DMS 273 (cell line): Measurements from ENCODE around the gene CELF4.
A peak's percentile ranks its signal among the peaks of the same experiment; 100 is the strongest.

ENCODE experiments used
- DNase-seq: peaks from one replicate; lab custom pipeline; 2025; ENCODE audit not compliant: unreplicated experiment; lab: John Stamatoyannopoulos, UW

Gene CELF4

DNA sequence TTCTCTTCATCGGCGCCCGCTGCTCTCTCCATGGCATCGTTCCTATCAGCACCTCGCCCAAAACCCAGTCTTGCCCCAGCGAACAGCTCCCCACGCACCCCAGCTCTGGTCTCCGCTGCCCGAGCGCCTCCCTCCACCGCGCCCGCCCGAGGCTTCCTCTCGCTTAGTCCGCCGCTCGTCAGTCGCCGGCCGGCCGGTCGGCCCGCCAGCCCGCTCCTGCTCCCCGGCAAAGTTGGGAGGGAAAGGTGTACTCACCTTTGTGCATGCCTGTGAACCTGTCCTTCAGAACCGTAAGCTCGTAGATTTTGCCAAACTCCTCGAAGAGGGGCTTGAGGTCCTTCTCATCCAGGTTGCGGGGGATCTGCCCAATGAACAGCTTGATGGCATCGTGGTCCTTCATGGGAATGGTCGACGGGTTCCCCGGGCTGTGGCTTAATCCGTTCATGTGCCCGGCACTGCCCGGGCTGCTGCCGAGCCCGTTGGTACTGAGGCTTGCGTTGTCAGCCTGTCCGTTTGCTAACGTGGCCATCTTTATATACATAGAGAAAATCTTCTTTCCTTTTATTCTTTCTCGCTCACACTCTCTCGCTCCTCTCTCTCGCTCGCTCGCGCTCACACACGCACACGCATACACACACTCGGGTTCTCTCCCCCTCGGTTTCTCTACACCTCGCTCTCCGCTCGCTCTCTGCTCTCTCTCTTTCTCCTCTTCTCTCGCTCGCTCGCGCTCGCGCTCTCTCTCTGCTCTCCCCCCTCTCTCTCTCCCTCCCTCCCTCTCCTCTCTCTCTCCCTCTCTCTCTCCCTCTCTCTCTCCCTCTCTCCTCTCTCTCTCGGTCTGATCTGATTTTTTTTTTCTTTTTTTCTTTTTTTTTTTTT lies at the start of gene CELF4:
TSS of gene CELF4 (minus strand) at position 698 of the 876 bp plus-strand sequence.
- DNase-seq, result peak; percentile 75

DNA sequence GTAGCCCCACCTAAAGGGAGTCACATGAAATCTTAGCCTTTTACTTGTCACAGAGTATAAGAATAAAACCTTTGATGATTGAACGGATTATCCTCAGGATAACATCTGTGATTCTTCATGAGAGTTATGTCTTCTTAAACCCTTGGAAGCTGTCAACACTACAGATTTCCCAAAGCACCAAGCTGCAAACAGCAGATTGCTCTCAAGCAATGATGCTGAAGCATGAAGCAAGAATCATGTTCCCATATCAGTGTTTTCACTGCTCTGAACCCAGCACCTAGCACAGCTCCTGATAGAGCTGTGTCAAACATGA lies 47.6 kb upstream of the CELF4 start:
- no peak for DNase-seq

DNA sequence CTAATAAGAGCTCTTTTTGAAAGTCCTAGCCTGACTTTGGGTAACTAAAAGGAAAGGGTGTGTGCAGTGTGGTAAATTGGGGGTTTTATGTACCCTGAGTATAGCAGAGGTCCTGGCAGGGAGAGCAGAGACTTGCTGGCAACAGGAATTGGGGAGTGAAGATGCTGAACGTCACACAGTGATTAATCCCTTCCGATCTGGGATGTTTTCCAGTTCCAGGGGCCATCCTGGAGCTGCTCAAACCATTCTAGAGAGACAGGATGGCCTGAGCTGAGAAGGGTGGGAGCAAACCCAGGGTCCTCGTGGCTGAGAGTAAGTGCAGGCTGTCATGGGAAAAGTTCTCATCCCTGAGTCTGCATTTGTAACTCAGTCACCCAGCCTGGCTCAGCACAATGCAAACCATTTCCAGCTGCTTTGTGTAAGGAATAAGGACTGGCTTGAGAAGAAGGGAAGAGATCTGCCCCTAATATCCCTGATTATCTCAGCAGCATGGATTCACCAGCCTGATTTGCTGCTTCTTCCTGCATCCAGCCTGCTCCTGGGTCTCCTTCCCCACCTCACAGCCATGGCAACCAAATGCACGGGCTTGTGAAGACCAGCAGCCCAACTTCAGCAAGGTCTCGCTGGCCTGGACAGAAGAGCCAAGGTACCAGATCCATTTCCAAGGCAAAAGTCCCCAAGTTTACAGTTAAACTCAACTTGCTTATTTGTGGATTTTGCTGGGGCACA lies 47.1 kb upstream of the CELF4 start:
- no peak for DNase-seq

DNA sequence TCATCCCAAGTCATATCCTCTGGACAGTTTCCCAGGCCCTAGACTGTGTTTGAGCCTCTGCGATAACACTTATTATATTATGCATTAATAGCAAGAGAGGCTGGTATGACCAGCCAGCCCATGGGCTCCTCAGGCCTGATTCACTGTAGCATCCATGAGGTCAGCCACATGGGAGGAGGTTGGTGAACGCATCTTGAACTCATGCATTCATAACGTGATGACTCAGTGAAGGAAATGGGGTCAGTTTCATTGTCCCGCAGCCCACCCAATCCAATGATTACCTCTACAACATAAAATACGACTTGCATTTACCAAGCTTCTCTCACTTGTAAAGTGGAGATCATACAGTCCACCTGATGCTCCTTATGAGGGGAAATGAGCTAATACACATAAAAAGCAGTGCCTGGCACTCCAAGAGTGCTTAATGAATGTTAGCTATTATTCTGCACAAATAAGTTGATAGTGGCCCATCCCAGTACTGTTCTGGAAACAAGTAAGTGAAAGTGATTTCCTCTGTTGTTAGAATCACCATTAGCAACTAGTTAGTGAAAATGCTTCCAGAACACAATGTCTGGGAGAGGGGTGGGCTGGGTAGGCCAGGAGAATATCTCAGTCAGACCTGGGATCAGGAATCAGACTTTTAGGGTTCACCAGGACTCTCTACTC lies 46.1 kb upstream of the CELF4 start:
- DNase-seq, result no peak

DNA sequence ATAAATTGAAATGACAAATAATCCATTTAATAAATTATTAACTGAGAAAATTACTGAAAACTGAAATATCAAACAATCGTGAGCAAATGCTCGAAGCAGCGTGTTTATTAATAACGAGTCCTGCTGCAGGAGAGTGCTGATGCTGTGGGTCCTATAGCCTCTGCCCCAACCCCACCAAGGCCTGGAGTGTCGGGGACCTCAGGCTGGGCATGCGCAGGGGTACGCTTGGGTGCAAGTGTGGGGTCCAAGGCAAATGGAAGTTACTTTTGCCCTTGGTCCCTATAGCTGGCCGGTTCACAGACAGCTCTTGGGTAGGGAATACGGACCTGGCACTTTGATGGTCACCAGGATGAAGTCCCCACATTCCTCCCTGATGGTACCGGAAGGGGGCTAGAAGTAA lies 43.3 kb upstream of the CELF4 start:
- no peak for DNase-seq

DNA sequence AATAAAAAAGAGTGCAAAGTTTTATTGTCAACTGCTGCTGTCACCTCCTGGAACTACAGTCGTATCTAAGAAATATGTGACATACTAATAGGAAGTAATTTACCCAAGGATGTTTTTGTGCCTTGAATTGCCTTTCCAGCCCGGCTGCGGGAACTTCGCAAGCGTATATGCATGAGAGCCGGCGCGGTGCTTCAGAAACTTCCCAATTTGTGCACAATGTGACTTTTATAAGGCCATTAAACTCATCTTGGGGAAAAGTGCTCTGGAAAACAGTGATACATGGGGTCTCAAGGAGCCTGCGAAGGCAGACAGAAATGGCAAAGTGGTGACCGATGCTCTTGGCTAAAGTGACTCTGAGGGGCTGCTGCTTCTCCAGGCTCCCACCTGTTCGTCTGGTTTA lies 41.7 kb upstream of the CELF4 start:
- DNase-seq, result no peak

DNA sequence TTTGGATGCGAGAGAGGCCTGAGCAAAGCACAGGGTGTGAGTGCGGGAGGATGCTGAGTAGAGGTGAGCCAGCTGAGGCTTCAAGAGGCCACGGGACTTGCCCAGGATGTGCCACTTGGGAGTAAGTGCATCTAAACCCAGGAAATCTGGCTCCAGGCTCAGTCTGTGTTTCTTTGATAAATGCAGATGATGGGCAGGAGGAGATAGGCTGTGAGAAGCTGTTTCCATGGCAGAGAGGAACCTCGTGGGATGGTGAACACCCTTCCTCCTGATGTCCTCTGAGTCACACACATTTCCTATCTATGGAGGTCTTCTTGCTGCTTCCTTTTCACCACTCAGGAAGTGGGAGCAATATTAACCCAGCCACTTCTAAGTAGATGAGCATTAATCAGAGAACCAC lies 38.4 kb upstream of the CELF4 start:
- DNase-seq, result no peak

DNA sequence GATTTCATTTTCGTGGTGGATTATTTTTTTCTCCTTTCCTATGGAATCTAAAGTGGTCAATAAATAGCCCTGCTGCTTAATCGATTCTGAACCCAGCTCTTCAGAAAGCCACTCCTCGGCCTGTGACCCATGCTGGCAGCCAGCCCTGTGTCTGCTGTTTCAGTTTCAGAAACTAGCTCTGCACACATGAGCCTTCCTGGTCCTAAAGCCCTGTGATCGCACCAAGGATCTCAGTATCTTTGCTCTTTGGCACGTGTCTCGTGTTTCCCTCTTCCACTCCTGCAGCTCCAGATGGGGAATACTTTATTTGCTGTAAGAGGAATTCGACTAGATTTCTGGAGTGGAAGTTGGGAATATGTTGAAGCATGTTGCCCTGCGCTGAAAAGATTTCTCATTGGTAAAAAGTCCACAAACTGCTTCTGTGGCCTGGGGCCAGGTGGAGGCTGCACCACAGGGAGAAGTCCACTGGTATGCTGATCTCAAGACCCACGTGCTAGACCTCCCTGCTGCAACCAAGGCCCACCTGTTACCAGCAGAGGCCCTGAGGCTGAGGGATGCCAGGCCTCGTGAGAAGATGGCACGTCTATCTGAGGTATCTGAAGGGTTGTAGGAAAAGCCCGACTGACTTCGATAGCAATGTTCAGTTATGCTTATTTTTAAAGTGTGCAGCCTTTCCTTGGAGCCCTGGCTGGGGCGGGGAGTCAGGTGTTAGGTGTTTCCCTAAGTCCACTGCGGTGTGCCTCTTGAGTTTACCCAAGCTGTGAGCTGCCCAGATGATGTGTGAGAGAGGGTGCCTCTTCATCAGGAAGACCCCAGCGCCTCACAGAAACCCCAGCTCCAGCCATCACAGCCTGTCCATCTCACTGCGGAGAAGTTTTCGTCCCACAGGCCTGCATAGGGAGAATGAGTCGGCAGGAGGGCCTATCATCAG lies 33.6 kb upstream of the CELF4 start:
- peak; percentile 2 for DNase-seq

DNA sequence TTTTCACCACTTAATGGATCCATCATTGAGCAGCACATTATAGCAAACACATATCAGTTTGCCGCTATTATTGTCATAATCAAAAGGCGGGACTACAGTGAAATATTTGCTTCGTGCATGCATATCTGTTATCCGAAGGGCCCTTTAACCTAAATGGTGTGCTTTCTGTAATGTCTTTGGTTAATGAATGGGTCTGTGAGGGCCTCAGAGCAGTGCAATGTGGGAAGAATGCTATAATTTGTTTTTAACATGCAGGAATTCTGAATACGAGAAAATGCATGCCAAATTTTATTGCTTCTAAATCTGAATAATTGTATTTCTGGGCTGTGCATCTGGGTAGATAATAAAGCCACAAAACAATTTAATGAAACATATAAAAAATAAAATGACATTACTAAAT lies 32.8 kb upstream of the CELF4 start:
- no peak for DNase-seq

DNA sequence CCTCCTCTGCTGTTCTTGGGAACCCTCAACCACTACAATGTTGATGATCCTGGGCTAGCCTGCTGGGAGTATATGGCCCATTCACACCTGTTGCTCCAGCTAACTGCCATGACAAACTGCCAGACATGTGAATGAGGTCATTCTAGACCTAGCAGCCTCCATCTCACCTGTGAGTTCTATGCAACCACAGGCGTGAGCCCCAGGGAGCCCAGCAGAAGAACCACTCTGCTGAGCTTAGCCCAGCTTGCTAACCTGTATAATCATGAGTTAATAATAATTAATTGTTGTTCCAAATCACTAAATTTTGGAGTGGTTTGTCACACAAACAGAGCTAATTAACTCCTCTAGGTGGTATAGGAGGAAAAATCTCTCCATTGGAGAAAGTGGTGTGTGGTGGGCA lies 24.7 kb upstream of the CELF4 start:
- DNase-seq, result no peak

DNA sequence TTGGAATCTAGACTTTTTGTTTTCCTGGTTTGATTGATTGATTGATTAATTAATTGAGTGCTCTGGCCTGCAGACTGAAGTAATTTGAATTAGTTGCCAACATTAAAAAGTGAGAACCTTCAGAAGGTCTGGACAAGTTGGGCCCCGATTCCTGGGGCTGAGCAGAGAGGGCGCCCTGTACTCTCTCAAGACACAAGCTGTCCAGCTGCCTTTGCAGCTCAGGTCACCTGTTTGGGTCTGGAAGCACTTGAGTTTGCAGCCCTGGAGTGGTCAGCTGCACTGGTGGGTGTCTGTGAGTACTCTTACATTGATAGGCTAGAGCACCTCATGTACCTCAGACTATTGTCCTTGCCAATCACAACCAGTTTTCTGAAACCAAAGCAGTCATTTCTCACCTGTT lies 22.7 kb upstream of the CELF4 start:
- DNase-seq, result no peak

DNA sequence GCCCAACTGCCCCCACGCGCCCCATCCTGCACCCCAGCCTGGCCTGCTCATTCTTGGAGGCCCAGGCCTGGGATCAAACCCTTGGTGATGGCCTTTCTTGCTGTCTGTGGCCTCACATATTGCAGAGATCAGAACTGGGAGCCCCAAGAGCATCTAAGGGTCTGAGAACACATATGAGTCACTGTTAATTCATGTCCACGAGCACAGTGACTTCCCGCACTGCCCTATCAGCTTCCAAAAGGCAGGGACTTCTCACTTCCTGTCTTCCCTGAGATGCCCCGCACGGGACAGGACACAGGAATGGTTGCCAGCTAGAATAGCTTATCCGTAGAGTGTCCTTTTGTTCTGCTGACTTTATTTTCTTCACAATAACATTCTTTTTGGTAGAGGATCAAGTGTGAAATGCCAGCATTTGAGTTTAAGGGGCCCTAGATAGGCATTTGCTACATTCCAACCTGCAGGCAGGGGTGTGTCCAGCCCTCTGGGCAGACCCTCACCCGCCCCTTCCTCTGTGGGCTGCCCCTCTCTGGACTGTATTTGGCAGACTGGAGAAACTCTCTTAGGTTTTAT lies 21.1 kb upstream of the CELF4 start:
- DNase-seq, result no peak

DNA sequence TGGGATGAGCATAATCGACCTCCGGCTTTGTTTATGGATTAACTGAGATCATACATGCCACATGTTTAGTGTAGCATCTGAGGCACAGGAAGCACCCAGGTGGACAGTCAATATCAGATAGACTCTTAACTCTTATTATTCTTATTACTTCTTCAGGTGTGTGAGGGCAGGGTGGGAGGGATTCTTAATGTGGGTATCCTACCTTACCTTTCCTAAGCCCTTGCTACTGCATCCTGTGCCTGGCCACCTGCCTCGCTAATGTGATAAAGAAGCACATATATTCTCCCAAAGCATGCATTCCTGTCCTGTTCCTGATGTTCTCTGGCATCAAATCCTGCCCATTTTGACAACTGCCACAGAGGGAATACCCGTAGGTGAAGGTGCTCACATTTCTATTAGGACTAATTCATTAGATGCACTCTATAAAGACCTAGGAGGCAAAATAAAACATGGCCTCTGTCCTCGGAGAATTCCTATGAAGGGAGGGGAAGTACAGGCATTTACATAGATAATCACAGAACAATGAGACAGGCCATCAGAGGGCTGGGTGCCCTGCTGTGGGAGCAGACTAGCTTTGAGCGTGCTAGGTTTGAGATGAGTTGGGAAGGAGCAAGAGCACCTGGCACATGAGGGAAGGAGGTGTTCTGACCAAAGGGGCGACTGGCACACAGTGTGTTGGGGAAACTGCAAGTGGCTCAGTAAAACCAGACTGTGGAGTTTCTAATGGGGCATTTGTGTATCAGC lies 19.5 kb upstream of the CELF4 start:
- DNase-seq, result no peak

DNA sequence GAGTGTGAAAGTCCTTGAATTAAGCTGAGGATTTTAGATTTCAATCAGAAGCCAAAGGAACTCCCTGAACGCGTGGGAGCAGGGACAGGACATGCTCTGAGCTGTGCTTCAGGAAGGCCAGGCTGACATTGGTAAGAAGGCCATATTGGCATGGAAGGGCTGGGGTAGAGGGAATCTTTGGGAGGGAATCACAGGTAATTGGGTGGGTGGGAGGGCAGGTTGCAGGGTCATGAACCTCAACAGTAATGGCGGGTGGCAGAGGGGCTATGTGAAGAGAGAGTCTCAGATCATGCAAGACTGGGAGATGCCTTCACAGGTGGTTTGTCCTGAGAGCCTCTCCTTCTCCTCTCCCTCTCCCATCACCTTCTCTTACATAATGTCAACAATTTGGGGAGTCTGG lies 18.6 kb upstream of the CELF4 start:
- DNase-seq, result no peak

DNA sequence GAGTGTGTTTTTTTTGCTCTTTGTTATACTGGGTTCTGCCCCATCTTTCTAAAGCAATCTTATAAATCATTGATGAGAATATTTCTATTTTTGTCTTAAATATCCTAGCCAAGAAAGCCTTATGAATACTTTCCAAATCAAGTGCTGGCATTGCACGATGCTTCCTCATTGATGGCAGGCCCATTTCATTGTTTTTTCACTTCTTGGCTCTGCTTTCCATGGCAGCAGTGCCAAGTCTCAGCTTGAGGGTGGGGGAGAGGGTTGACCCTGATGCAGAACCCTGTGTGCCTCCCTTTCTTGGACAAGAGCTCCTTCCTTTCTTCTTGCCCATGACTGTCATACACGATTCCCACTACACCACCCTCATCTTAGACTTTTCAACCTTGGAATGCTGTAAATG lies 16.7 kb upstream of the CELF4 start:
- no peak for DNase-seq

DNA sequence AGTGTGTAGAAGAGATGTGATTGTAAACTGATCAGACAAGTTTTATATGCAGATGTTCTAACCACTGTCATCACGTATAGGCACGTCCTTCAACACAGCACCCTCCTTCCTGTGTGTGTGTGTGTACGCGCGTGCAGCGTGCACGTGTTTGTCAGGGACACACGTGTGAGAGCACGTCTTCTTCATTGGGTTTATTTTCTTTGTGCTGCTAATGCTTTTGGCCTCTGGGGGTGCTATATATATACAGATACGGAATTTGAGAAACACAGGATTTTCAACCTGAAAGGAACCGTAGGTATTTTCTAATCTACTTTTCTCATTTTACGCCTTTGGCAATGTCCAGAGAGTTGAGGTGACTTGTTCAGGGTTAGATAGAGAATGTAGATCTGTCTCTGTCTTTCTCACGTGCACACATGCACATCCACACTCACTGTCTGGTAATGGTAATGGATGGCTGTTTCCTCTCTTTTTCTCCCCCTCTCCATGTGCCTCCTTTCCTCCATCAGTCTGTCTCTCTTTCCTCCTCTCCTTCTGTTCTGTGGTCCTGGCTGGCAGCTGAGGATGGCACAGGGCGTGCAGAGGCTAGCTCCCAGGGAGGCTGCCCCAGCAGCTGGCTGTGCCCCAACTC lies 13.4 kb upstream of the CELF4 start:
- peak; percentile 67 for DNase-seq

DNA sequence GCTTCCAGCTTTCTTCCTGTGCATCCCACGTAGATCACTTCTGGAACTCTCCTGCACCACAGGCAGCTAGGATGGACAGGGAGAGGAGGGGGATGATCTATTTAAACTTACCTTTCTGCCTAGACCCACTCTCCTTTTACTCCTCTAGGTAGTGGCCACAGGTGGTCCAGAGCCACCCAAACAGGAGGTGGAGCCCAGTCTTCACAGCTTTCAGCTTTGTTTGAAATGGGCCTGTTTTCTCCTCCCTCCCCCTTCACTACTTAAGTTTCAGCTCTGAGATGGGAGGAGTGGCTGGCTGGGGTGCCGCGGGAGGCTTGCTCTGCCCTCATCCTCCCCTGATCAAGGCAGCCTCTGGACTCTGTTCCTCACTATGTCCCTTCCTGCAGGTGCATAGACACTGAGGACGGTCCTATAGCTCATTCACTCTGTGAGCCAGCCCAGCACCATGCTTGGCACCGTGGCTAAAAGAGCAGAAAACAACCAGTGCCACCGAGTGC lies 12.6 kb upstream of the CELF4 start:
- DNase-seq, result no peak

DNA sequence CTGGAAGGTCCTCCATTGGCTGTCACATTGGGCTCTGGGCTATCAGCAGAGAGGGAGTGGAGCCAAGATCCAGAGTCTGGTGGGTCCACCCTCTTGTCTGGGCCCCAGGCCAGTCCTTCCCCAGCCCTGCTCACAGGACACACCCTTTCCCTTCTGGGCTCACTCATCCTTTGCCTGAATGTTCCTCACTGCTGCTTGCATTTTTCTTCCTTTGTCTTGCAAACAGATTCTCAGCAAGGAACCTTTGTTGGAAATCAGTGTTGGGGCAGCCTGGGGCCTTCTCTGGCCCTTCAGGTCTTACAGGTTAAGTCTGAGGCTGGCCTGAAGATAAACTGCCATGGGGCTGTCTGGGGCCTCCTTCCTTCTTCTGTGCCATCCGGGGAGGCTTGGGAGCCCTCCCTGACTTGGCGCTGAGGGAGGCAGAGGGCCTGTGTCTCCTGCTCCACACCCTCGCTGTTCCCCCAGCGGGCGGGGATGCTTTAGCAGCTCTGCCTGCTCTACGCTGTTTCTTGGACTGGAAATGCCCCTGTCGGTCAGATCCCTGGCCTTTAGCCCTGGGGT lies 11.5 kb upstream of the CELF4 start:
- peak; percentile 11 for DNase-seq

DNA sequence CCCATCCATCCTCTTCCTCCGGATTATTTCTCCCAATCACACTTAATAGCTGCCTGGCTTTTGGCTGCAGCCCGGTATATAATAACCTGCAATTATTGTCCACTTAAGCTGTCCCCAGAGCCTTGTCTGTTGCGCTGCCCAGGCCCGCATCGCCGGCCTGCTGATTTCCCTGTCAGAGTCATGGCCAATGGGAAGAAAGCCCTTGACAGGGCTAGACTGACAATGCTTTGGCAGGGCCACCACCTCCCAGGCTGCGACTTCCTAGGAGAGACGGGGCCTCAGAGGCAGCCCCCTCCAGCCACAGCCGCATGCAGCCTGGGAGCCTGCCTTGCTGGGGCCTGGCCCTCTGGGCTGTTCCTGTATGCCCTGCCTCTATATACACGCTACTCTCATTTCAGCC lies 10.0 kb upstream of the CELF4 start:
- no peak for DNase-seq
